C4-2B (cell line): ENCODE results near the gene FOXN3.
A peak's percentile ranks its signal among the peaks of the same experiment; 100 is the strongest.

Experiments used
- H3K27ac ChIP-seq: fragments of 450-650 bp; 2 replicates; pipeline ENCODE4 v1.5.1; 2017
- CTCF ChIP-seq: fragments of 450-650 bp; conservative IDR thresholded peaks from 2 replicates; pipeline ENCODE4 v1.5.1; 2017; ENCODE audit warnings: mild to moderate bottlenecking
- ZFX ChIP-seq: fragments of 450-650 bp; IDR thresholded peaks from 2 replicates; pipeline ENCODE4 v1.6.1; 2017

Gene FOXN3

GRCh38 chr14:89368490-89369477, 48.2 kb downstream of the FOXN3 start:
- TF ChIP-seq CTCF (no peak), ZFX (no peak)
- no peak overlapping the region for H3K27ac ChIP-seq

GRCh38 chr14:89367779-89368120, 49.3 kb downstream of the FOXN3 start:
- H3K27ac ChIP-seq: peak overlapping the region; percentile 19; the same call in 1 of the 2 replicates
- TF ChIP-seq CTCF: no peak
- no peak for TF ChIP-seq ZFX

- TF ChIP-seq ZFX (no peak), CTCF (no peak)
- H3K27ac ChIP-seq: peak overlapping the region; percentile 19
These were observed 49.9 kb downstream of the FOXN3 start for GRCh38 chr14:89366864-89367778.

GRCh38 chr14:89365061-89365801, 51.8 kb downstream of the FOXN3 start:
- no peak for TF ChIP-seq CTCF
- TF ChIP-seq ZFX: no peak
- no peak overlapping the region for H3K27ac ChIP-seq

- TF ChIP-seq CTCF (no peak), ZFX (no peak)
- H3K27ac ChIP-seq: no peak overlapping the region
These were observed 52.7 kb downstream of the FOXN3 start for GRCh38 chr14:89364316-89364715.

- H3K27ac ChIP-seq: no peak overlapping the region
- TF ChIP-seq CTCF (no peak), ZFX (no peak)
These were observed 56.8 kb downstream of the FOXN3 start for GRCh38 chr14:89360277-89360676.
